NCI-H510A treated with DMSO at 0.1 percent for 48 hours (cell line): ENCODE results near the gene MBD3L2.
"Not testable (repeated sequence)": the region's sequence is repeated elsewhere in the genome, so short reads cannot be mapped to it uniquely, and the experiment has no call there.

Experiments used
- DNase-seq: peaks from one replicate; lab custom pipeline; 2025; lab: John Stamatoyannopoulos, UW

MBD3L2 gene

GRCh38 chr19:7049021-7049420 is at the start of gene MBD3L2:
TSS of gene MBD3L2 (plus strand) at chr19:7049321. CDS start at chr19:7049374, 53 bp downstream.
- not testable (repeated sequence) for DNase-seq

- DNase-seq = no peak
These were observed 49.2 kb upstream of the MBD3L2 start for GRCh38 chr19:6999933-7000332.

GRCh38 chr19:7000333-7000732 is 48.8 kb upstream of the MBD3L2 start:
- DNase-seq = no peak

GRCh38 chr19:7000816-7001215 is 48.3 kb upstream of the MBD3L2 start:
- DNase-seq = no peak

- DNase-seq = peak; percentile 31
These were observed 44.7 kb upstream of the MBD3L2 start for GRCh38 chr19:7004313-7004931.

- DNase-seq = no peak
These were observed 42.9 kb upstream of the MBD3L2 start for GRCh38 chr19:7006135-7006704.

GRCh38 chr19:7007859-7008258 is 41.3 kb upstream of the MBD3L2 start:
- no peak for DNase-seq

GRCh38 chr19:7010722-7011593 is 38.2 kb upstream of the MBD3L2 start:
- DNase-seq = no peak

GRCh38 chr19:7013678-7014077 is 35.4 kb upstream of the MBD3L2 start:
- no peak for DNase-seq

GRCh38 chr19:7018828-7019227 is 30.3 kb upstream of the MBD3L2 start:
- DNase-seq = no peak

- DNase-seq = not testable (repeated sequence)
These were observed 27.8 kb upstream of the MBD3L2 start, which contains the start of gene MBD3L2B for GRCh38 chr19:7021331-7021730. TSS of gene MBD3L2B (minus strand) at chr19:7021431. CDS start at chr19:7021397, 34 bp downstream.

GRCh38 chr19:7028790-7029189 is 20.3 kb upstream of the MBD3L2 start:
- DNase-seq = not testable (repeated sequence)

GRCh38 chr19:7030278-7030677 is 18.8 kb upstream of the MBD3L2 start, which contains the start of gene MBD3L5:
TSS of gene MBD3L5 (plus strand) at chr19:7030578. CDS start at chr19:7030612, 34 bp downstream.
- DNase-seq = not testable (repeated sequence)

GRCh38 chr19:7040079-7040478 is 9.0 kb upstream of the MBD3L2 start, which contains the start of gene MBD3L4:
TSS of gene MBD3L4 (minus strand) at chr19:7040179. CDS start at chr19:7040144, 35 bp downstream.
- DNase-seq = not testable (repeated sequence)

GRCh38 chr19:7041563-7041962 is 7.6 kb upstream of the MBD3L2 start:
- not testable (repeated sequence) for DNase-seq

GRCh38 chr19:7051421-7051820 is 2.3 kb downstream of the MBD3L2 start:
- DNase-seq = not testable (repeated sequence)

GRCh38 chr19:7052896-7053295 is 3.8 kb downstream of the MBD3L2 start:
- not testable (repeated sequence) for DNase-seq

- not testable (repeated sequence) for DNase-seq
These were observed 5.7 kb downstream of the MBD3L2 start for GRCh38 chr19:7054635-7055368.

GRCh38 chr19:7055679-7056078 is 6.6 kb downstream of the MBD3L2 start:
- DNase-seq = not testable (repeated sequence)

GRCh38 chr19:7056371-7056770 is 7.2 kb downstream of the MBD3L2 start:
- DNase-seq = not testable (repeated sequence)

GRCh38 chr19:7058576-7058975 is 9.5 kb downstream of the MBD3L2 start, which contains the start of gene MBD3L3:
TSS of gene MBD3L3 (minus strand) at chr19:7058676. CDS start at chr19:7058605, 71 bp downstream.
- not testable (repeated sequence) for DNase-seq

GRCh38 chr19:7059977-7060376 is 10.9 kb downstream of the MBD3L2 start:
- not testable (repeated sequence) for DNase-seq
